ENCODE data around the gene RYR3. TPM values are rescaled to one million over a fixed set of nuclear protein-coding genes. Genes with fewer than 3 reads are reported as not detected.

Gene RYR3
- total and polyA plus RNA-seq, 2 donors (not counting 1 experiment from before 2014, with no cell fraction given): 0.17 TPM; not detected in 1

DNA sequence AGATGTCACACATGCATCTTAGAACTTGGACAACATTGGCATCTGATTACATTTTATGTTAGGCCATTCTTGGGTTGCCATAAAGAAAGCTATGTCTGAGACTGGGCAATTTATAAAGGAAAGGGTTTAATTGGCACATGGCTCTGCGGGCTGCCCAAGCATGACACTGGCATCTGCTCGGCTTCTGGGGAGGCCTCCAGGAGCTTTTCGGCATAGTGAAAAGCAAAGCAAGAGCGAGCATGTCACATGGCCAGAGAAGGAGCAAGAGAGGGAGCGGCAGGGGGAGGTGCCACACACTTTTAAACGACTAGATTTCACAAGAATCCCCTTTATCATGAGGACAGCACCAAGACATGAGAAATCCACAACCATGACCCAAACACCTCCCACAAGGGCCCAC lies 11.3 kb downstream of the RYR3 start:
- H4K20me1 ChIP-seq (ENCODE audit: control insufficient read depth, extremely low read depth, insufficient read depth, low read length): no peaks in the 10 kb centered on the region
- H3K9ac ChIP-seq (ENCODE audit: insufficient read depth, low read length): no peak overlapping the region
- H3K4me3 ChIP-seq (replicated peaks in 1 of 4; ENCODE audit: control extremely low read depth in 1 of 4, insufficient read depth in 1 of 4, low read depth in 3 of 4, low read length in 4 of 4): no peak overlapping the region
- no peaks in the 10 kb centered on the region for H3K79me2 ChIP-seq (ENCODE audit: control insufficient read depth, insufficient read depth, low read length)
- no peaks in the 10 kb centered on the region for H3K36me3 ChIP-seq (ENCODE audit: control insufficient read depth, insufficient read depth, low read length)
- no peak overlapping the region for H3K27ac ChIP-seq (ENCODE audit: insufficient read depth, low read length)
- no peak overlapping the region for H2AFZ ChIP-seq (ENCODE audit: low read length)
- no peak overlapping the region for H3K4me2 ChIP-seq (ENCODE audit: extremely low read depth, insufficient read depth, low read length)
- no peaks in the 10 kb centered on the region for H3K9me3 ChIP-seq (ENCODE audit: control insufficient read depth, insufficient read depth, low read depth, low read length)
- DNase-seq (ENCODE audit: low read depth in 2 of 2): no peak
- no peaks in the 10 kb centered on the region for H3K4me1 ChIP-seq (ENCODE audit: control insufficient read depth, extremely low read depth, insufficient read depth, low read length)
- TF ChIP-seq, protein P1, sequence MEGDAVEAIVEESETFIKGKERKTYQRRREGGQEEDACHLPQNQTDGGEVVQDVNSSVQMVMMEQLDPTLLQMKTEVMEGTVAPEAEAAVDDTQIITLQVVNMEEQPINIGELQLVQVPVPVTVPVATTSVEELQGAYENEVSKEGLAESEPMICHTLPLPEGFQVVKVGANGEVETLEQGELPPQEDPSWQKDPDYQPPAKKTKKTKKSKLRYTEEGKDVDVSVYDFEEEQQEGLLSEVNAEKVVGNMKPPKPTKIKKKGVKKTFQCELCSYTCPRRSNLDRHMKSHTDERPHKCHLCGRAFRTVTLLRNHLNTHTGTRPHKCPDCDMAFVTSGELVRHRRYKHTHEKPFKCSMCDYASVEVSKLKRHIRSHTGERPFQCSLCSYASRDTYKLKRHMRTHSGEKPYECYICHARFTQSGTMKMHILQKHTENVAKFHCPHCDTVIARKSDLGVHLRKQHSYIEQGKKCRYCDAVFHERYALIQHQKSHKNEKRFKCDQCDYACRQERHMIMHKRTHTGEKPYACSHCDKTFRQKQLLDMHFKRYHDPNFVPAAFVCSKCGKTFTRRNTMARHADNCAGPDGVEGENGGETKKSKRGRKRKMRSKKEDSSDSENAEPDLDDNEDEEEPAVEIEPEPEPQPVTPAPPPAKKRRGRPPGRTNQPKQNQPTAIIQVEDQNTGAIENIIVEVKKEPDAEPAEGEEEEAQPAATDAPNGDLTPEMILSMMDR (conservative IDR thresholded peaks at IDR 0.05 in 1 of 2, IDR thresholded peaks at IDR 0.05 in 1 of 2; ENCODE audit: low read depth in 1 of 2, low read length in 2 of 2): no peak
- no peak for TF ChIP-seq EZH2 (IDR thresholded peaks at IDR 0.05; ENCODE audit: low read length, missing control alignments)
- peaks cover under 1% of the 10 kb centered on the region for H3K27me3 ChIP-seq (ENCODE audit: control insufficient read depth, insufficient read depth, low read length)

DNA sequence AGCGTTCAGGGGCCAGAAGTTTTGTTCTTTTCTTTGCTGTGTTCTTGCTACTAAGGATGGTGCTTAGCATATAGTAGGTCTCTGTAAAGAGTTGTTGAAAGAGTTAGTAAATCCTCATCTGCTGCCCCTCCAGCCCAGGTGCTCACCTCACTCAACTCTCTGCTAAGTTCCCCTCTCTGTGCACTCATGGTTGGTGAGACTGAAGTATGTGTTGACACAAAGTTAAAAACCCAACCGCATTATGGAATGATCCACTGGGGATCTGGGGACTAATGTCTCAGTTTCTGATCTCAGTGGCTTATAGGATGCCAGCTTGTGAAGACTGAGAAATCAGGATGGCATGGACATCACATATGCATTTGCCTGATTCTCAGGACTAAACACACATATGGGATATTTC lies 13.8 kb downstream of the RYR3 start:
- no peak overlapping the region for H3K9ac ChIP-seq (ENCODE audit: insufficient read depth, low read length)
- H3K4me2 ChIP-seq (ENCODE audit: extremely low read depth, insufficient read depth, low read length): no peak overlapping the region
- DNase-seq (ENCODE audit: low read depth in 2 of 2): no peak
- H3K4me1 ChIP-seq (ENCODE audit: control insufficient read depth, extremely low read depth, insufficient read depth, low read length): no peaks in the 10 kb centered on the region
- no peak overlapping the region for H3K4me3 ChIP-seq (replicated peaks in 1 of 4; ENCODE audit: control extremely low read depth in 1 of 4, insufficient read depth in 1 of 4, low read depth in 3 of 4, low read length in 4 of 4)
- no peaks in the 10 kb centered on the region for H3K36me3 ChIP-seq (ENCODE audit: control insufficient read depth, insufficient read depth, low read length)
- H3K9me3 ChIP-seq (ENCODE audit: control insufficient read depth, insufficient read depth, low read depth, low read length): no peaks in the 10 kb centered on the region
- H3K27ac ChIP-seq (ENCODE audit: insufficient read depth, low read length): no peak overlapping the region
- TF ChIP-seq, protein P1 (conservative IDR thresholded peaks at IDR 0.05 in 1 of 2, IDR thresholded peaks at IDR 0.05 in 1 of 2; ENCODE audit: low read depth in 1 of 2, low read length in 2 of 2): no peak
- no peak for TF ChIP-seq EZH2 (IDR thresholded peaks at IDR 0.05; ENCODE audit: low read length, missing control alignments)
- no peaks in the 10 kb centered on the region for H3K79me2 ChIP-seq (ENCODE audit: control insufficient read depth, insufficient read depth, low read length)
- peaks cover 5% of the 10 kb centered on the region for H3K27me3 ChIP-seq (ENCODE audit: control insufficient read depth, insufficient read depth, low read length)
- H2AFZ ChIP-seq (ENCODE audit: low read length): no peak overlapping the region
- H4K20me1 ChIP-seq (ENCODE audit: control insufficient read depth, extremely low read depth, insufficient read depth, low read length): no peaks in the 10 kb centered on the region

DNA sequence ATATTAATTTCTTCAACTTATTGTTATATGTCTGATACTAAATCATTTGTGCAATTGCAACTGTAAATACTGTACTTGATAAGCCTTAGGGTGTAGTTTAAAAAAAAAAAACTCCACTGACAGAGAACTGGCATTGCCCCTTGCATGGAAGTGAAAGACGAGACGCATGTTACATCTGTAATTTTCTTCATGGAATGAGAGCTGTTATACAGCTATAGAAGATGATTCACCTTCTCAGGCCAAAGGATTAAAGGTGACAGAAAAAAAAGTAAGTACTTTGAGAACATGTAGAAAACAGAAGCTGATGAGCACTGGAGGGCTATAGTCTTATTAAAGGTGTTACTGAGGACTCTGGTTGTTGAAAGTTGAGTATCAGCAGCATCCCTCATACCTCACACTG lies 16.1 kb downstream of the RYR3 start:
- H3K36me3 ChIP-seq (ENCODE audit: control insufficient read depth, insufficient read depth, low read length): no peaks in the 10 kb centered on the region
- H3K27me3 ChIP-seq (ENCODE audit: control insufficient read depth, insufficient read depth, low read length): peaks cover 5% of the 10 kb centered on the region
- H3K4me2 ChIP-seq (ENCODE audit: extremely low read depth, insufficient read depth, low read length): no peak overlapping the region
- no peaks in the 10 kb centered on the region for H3K79me2 ChIP-seq (ENCODE audit: control insufficient read depth, insufficient read depth, low read length)
- H3K9me3 ChIP-seq (ENCODE audit: control insufficient read depth, insufficient read depth, low read depth, low read length): no peaks in the 10 kb centered on the region
- no peak for TF ChIP-seq EZH2 (IDR thresholded peaks at IDR 0.05; ENCODE audit: low read length, missing control alignments)
- TF ChIP-seq, protein P1 (conservative IDR thresholded peaks at IDR 0.05 in 1 of 2, IDR thresholded peaks at IDR 0.05 in 1 of 2; ENCODE audit: low read depth in 1 of 2, low read length in 2 of 2): no peak
- H3K27ac ChIP-seq (ENCODE audit: insufficient read depth, low read length): no peak overlapping the region
- H4K20me1 ChIP-seq (ENCODE audit: control insufficient read depth, extremely low read depth, insufficient read depth, low read length): no peaks in the 10 kb centered on the region
- no peaks in the 10 kb centered on the region for H3K4me1 ChIP-seq (ENCODE audit: control insufficient read depth, extremely low read depth, insufficient read depth, low read length)
- DNase-seq (ENCODE audit: low read depth in 2 of 2): no peak
- no peak overlapping the region for H2AFZ ChIP-seq (ENCODE audit: low read length)
- no peak overlapping the region for H3K9ac ChIP-seq (ENCODE audit: insufficient read depth, low read length)
- H3K4me3 ChIP-seq (replicated peaks in 1 of 4; ENCODE audit: control extremely low read depth in 1 of 4, insufficient read depth in 1 of 4, low read depth in 3 of 4, low read length in 4 of 4): no peak overlapping the region
